HFFc6 (cell line): ENCODE results near the gene ABCA10. TPM values are rescaled to one million over a fixed set of nuclear protein-coding genes. Genes with fewer than 3 reads are reported as not detected.

Experiments used
- DNase-seq: peaks from one replicate; pipeline ENCODE4 v3.0.0-alpha.2; 2018
- H3K27ac Mint-ChIP-seq: 2 replicates; pipeline ENCODE4 v1.8.0; 2020; ENCODE audit warnings: mild to moderate bottlenecking, mixed read lengths
- H3K27me3 Mint-ChIP-seq: 2 replicates; pipeline ENCODE4 v1.8.0; 2021; ENCODE audit warnings: mild to moderate bottlenecking, moderate library complexity, mixed read lengths; ENCODE audit not compliant: insufficient read depth
- H3K36me3 Mint-ChIP-seq: 2 replicates; pipeline ENCODE4 v1.8.0; 2021; ENCODE audit warnings: low read depth, mixed read lengths
- H3K4me1 Mint-ChIP-seq: 2 replicates; pipeline ENCODE4 v1.8.0; 2020; ENCODE audit warnings: low read depth, mixed read lengths
- H3K4me3 Mint-ChIP-seq: 2 replicates; pipeline ENCODE4 v1.8.0; 2020; ENCODE audit warnings: mild to moderate bottlenecking, moderate library complexity, mixed read lengths
- H3K9me3 Mint-ChIP-seq: 2 replicates; pipeline ENCODE4 v1.8.0; 2020; ENCODE audit warnings: mild to moderate bottlenecking, mixed read lengths
- CTCF ChIP-seq: fragments of 200-600 bp; sonication (generic); IDR thresholded peaks from 2 replicates; pipeline ENCODE4 v1.5.0; 2021; ENCODE audit warnings: antibody characterized with exemption, mild to moderate bottlenecking
- total RNA-seq, 6 experiments: library from RNA; stranded (reverse); fragmentation: NEBNext Ultra II Directional; extraction: Animal tissue kit (Norgen Biotek cat#: 25700); gene quantifications; 2 replicates in 1 of 6; 3 replicates in 5 of 6; pipeline ENCODE4 v1.2.3, GENCODE V29; 2021

ABCA10 gene
- total RNA-seq, 6 experiments from 2014 or later: 0.03 to 0.17 (median 0.07) TPM; not detected in 3

DNA sequence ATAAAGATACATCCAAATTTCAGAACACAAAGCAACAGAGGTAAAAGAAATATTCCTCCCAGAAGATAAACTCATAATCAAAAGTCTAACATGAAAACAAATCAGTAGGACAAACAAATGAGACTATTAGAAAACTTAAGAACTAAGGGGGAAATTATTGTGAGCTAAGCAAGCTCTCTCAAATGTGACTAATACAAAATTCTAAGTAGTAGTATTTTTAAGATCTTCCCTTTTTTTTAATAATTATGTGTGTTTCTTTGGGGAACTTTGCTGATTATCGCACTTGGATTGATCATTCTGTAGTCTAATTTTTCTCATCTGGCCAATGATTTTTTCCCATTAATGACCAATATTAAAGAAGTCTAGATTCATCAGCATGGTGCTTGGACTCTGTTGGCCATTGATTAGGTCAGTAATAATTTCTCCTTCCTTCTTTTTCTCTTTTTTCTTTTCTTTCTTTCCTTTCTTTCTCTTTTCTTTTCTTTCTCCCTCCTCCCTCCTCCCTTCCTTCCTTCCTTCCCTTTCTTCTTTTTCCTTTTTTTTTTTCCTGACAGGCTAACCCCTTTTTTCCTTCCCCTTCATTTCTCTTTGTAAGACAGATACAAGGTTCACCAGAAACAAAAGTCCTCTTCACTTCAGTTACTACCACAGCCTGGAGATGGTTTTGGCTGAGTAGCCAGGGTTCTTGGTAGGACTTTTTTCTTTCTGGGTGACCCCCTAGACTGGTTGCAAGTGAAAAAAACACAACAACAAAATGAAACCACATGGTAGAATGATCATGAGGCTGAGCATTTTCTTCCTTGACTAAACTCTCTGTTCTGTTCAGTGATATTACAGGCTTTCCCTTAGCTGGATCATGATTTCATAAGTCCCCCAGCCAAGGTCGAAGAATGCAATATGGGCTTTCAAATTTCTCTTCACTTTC is 84.0 kb downstream of the ABCA10 start:
- Mint-ChIP-seq H3K4me3 (no peak overlapping the region), H3K36me3 (no peaks in the 10 kb centered on the region), H3K9me3 (no peaks in the 10 kb centered on the region), H3K4me1 (peaks cover 6% of the 10 kb centered on the region; the same call in 1 of the 2 replicates), H3K27ac (no peak overlapping the region), H3K27me3 (no peaks in the 10 kb centered on the region)
- DNase-seq: no peak
- no peak for TF ChIP-seq CTCF

- H3K36me3 Mint-ChIP-seq: no peaks in the 10 kb centered on the region
- no peaks in the 10 kb centered on the region for H3K27me3 Mint-ChIP-seq
- H3K4me3 Mint-ChIP-seq: no peak overlapping the region
- peaks cover 6% of the 10 kb centered on the region; the same call in 1 of the 2 replicates for H3K4me1 Mint-ChIP-seq
- DNase-seq: no peak
- no peaks in the 10 kb centered on the region for H3K9me3 Mint-ChIP-seq
- H3K27ac Mint-ChIP-seq: no peak overlapping the region
- no peak for TF ChIP-seq CTCF
These were observed 84.9 kb downstream of the ABCA10 start for GRCh38 chr17:69143683-69144231.

- no peak overlapping the region for H3K27ac Mint-ChIP-seq
- peaks cover 6% of the 10 kb centered on the region; the same call in 1 of the 2 replicates for H3K4me1 Mint-ChIP-seq
- no peaks in the 10 kb centered on the region for H3K9me3 Mint-ChIP-seq
- H3K36me3 Mint-ChIP-seq: no peaks in the 10 kb centered on the region
- H3K4me3 Mint-ChIP-seq: no peak overlapping the region
- DNase-seq: no peak
- H3K27me3 Mint-ChIP-seq: no peaks in the 10 kb centered on the region
- no peak for TF ChIP-seq CTCF
These were observed 85.5 kb downstream of the ABCA10 start for GRCh38 chr17:69143151-69143550.

- no peak for TF ChIP-seq CTCF
- H3K4me1 Mint-ChIP-seq: peaks cover 6% of the 10 kb centered on the region; the same call in 1 of the 2 replicates
- no peaks in the 10 kb centered on the region for H3K27me3 Mint-ChIP-seq
- DNase-seq: no peak
- no peaks in the 10 kb centered on the region for H3K36me3 Mint-ChIP-seq
- H3K27ac Mint-ChIP-seq: peak overlapping the region; percentile 37; the same call in 1 of the 2 replicates
- H3K9me3 Mint-ChIP-seq: no peaks in the 10 kb centered on the region
- no peak overlapping the region for H3K4me3 Mint-ChIP-seq
These were observed 86.3 kb downstream of the ABCA10 start for GRCh38 chr17:69142175-69142802.

DNA sequence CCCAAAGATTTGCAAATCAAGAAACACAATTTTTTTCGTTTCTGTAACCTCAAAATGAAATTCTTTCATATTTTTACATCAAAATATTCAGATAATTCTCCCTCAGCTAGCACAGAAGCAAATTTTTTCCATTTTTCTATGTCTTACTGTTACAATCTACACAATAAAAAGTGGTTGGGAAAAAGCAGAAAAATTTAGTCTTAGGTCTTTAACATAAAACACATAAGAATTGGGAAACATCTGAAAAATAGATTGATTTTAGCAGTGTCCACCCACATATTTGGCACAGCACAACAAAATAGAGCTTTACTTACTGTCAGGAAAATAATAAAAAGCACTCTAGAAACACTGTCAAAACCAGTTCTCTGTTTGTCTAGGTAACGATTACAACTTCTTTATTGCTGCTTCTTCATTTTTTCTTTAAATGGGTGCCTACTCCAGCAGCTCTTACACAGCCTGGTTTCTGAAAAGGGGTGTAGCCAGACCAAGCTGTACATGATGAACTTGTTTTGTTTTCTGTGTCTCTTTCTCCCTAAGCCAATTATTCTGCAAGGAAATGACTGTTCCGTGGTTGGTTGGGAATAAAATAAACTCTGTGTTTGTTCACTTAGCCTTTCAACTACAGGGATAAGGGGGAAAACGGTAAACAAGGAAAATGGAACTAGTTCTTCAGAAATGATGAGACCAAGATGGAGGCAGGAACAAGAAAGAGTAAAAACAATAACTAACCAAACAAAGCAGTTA is 87.0 kb downstream of the ABCA10 start, which contains the start of gene ABCA6:
Gene ABCA6 (minus strand): TSS at position 465 of the 744 bp plus-strand sequence. CDS start 1,192 bp downstream, outside the sequence.
- H3K4me1 Mint-ChIP-seq: peaks cover 6% of the 10 kb centered on the region; the same call in 1 of the 2 replicates
- DNase-seq: no peak
- TF ChIP-seq CTCF: no peak
- H3K27me3 Mint-ChIP-seq: no peaks in the 10 kb centered on the region
- H3K4me3 Mint-ChIP-seq: peak within 1 kb of the TSS; percentile 16; the same call in 1 of the 2 replicates
- H3K27ac Mint-ChIP-seq: peak within 1 kb of the TSS; percentile 37; the same call in 1 of the 2 replicates
- H3K9me3 Mint-ChIP-seq: no peaks in the 10 kb centered on the region
- H3K36me3 Mint-ChIP-seq: no peaks in the 10 kb centered on the region
